Forelimb muscle (tissue), 1 donor: ENCODE results near the gene DDIT3. TPM values are rescaled to one million over a fixed set of nuclear protein-coding genes. Genes with fewer than 3 reads are reported as not detected.
A peak's percentile ranks its signal among the peaks of the same experiment; 100 is the strongest.
"Not testable (repeated sequence)": the region's sequence is repeated elsewhere in the genome, so short reads cannot be mapped to it uniquely, and the experiment has no call there.

Experiments used
- DNase-seq: peaks from one replicate; pipeline ENCODE4 v3.0.0-alpha.2; 2013; ENCODE audit warnings: low read depth
- polyA plus RNA-seq: library from polyadenylated mRNA; unstranded; fragments of 120-200 nt; gene quantifications from one replicate; pipeline ENCODE4 v1.2.1, GENCODE V29; 2013; ENCODE audit not compliant: insufficient read length

DDIT3 gene
- polyA plus RNA-seq, 1 donor = 12.6 TPM

DNA sequence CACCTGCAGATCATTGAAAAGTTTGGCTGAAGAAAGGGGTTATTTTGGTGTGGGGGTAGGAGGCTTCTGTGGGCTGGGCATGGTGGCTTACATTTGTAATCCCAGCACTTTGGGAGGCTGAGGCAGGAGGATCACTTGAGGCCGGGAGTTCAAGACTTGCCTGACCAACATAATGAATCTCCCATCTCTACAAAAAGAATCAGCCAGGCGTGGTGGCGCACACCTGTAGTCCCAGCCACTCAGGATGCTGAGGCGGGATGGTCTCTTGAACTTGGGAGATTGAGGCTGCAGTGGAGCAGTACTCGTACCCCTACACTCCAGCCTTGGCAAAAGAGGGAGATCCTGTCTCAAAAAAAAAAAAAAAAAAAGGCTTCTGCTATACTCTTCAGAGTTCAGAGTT, 7.0 kb downstream of the DDIT3 start:
- DNase-seq = no peak

- no peak for DNase-seq
These were observed 7.6 kb downstream of the DDIT3 start for GRCh38 chr12:57512665-57513064.

- DNase-seq = no peak
These were observed 8.6 kb downstream of the DDIT3 start for GRCh38 chr12:57511588-57512325.

- no peak for DNase-seq
These were observed 9.2 kb downstream of the DDIT3 start for GRCh38 chr12:57511161-57511560.

- not testable (repeated sequence) for DNase-seq
These were observed 12.5 kb downstream of the DDIT3 start for GRCh38 chr12:57507796-57508195.

DNA sequence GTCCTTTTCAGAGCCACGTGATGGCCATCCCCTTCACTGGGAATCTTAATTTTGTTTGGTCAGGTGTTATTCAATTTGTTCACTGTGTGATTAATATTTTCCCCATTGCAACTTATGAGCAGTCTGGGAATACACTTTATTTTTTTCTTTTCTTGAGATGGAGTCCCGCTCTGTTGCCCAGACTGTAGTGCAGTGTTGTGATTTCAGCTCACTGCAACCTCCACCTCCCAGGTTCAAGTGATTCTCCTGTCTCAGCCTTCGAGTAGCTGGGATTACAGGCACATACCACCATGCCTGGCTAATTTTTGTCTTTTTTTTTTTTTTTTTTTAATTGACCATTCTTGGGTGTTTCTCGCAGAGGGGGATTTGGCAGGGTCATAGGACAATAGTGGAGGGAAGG, 13.8 kb downstream of the DDIT3 start:
- DNase-seq = not testable (repeated sequence)

GRCh38 chr12:57502311-57502969, 17.9 kb downstream of the DDIT3 start:
- DNase-seq = not testable (repeated sequence)

DNA sequence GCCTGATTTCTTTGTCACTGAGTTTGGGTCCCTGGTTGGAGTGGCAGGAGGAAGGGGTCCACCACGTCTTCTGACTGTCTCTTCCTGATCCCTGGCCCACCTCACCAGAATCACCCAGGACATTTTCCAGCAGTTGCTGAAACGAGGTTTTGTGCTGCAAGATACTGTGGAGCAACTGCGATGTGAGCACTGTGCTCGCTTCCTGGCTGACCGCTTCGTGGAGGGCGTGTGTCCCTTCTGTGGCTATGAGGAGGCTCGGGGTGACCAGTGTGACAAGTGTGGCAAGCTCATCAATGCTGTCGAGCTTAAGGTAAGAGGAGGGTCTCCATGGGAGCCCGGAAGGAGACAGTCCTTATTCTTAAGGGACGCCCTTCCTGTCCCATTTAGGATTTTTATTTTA, 20.1 kb downstream of the DDIT3 start:
- DNase-seq = no peak

DNA sequence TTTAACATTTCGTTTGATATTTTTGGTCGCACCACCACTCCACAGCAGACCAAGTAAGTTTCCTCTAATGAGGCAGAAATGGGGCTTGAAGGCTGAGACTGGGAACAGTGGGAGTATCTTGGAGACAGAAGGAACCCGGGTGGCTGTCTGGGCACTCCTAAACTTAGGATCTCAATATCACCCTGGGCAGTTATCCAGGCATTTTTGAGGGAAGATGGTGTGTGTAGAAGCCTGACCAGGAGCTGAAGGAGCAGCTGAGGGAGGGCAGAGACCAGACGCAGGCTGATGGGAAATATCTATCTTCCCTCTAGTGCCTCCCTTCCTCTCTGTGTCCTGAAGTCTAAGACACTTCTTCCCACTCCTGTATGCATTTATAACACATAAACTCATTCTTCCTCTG, 21.7 kb downstream of the DDIT3 start:
- DNase-seq = no peak

GRCh38 chr12:57498132-57498502, 22.2 kb downstream of the DDIT3 start:
- no peak for DNase-seq

GRCh38 chr12:57497223-57498131, 22.8 kb downstream of the DDIT3 start:
- DNase-seq = no peak

DNA sequence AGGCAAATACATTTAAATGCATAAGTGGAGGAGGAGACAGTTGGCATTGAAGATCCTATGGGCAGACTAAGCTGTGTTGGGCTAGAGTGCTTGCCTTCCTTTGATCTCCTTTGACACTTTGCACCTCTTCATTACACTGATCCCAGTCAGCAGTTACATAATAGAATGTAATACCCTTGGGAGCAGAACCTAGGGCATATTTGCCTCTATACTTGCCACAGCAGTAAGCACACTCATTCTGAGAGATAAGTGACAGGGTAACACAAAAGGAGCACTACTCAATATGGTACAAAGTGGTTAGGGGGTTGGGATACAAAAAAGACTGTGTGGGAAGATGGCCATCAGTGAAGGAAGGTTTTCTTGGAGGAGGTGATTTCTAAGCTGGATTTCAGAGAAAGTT, 23.5 kb downstream of the DDIT3 start:
- no peak for DNase-seq

DNA sequence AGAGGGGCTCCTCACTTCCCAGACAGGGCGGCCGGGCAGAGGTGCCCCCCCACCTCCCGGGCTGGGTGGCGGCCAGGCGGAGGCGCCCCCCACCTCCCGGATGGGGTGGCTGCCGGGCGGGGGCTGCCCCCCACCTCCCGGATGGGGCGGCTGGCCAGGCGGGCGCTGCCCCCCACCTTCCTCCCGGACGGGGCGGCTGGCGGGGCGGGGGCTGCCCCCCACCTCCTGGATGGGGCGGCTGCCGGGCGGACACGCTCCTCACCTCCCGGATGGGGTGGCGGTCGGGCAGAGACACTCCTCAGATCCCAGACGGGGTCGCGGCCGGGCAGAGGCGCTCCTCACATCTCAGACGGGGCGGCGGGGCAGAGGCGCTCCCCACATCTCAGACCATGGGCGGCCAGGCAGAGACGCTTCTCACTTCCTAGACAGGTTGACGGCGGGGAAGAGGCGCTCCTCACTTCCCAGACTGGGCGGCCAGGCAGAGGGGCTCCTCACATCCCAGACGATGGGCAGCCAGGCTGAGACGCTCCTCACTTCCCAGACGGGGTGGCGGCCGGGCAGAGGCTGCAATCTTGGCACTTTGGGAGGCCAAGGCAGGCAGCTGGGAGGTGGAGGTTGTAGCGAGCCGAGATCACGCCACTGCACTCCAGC, 25.1 kb downstream of the DDIT3 start:
- not testable (repeated sequence) for DNase-seq

- DNase-seq = no peak
These were observed 28.7 kb downstream of the DDIT3 start for GRCh38 chr12:57491393-57492280.

DNA sequence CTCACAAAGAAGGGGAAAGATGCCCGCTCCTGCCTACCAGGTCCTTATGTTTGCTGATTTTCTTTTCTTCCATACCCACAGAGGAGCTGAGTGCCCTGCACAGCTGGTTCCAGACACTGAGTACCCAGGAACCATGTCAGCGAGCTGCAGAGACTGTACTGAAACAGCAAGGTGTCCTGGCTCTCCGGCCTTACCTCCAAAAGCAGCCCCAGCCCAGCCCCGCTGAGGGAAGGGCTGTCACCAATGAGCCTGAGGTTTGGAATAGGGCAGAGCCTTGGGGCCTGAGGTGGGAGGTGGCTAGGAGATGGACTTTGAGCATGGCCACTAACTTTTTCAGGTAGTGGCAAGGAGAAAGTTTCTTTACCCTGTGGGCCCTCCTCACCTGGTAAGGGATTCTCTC, 30.2 kb downstream of the DDIT3 start:
- no peak for DNase-seq

DNA sequence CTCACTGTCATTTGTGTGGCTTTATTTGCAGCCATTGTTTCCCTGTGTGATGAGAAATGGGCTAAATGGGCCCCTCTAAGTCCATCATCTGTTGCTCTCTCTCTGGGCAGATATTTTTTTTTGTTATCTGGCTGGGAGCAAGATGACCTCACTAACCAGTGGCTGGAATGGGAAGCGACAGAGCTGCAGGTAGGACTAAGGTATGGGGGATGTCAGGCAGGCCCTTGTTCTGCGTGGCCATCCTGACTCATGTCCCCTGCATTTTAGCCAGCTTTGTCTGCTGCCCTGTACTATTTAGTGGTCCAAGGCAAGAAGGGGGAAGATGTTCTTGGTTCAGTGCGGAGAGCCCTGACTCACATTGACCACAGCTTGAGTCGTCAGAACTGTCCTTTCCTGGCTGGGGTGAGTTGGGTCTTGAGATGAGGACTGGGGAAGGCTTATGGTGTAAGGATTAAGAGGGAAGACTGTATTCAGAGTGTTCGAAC, 31.1 kb downstream of the DDIT3 start:
- DNase-seq = no peak

GRCh38 chr12:57488402-57489156, 31.7 kb downstream of the DDIT3 start:
- no peak for DNase-seq

- peak; percentile 97 for DNase-seq
These were observed 32.5 kb downstream of the DDIT3 start, which contains the start of gene MARS1 for GRCh38 chr12:57487597-57488401. Gene MARS1, plus strand, starts transcription at chr12:57488068. Its CDS starts 23 bp downstream, at chr12:57488091.

GRCh38 chr12:57487055-57487596, 33.2 kb downstream of the DDIT3 start:
- DNase-seq = no peak
